Mucosa of gallbladder (tissue), 1 donor: ENCODE data around the gene CTIF. TPM values are rescaled to one million over a fixed set of nuclear protein-coding genes. Genes with fewer than 3 reads are reported as not detected.

Experiments
- DNase-seq: peaks from one replicate; pipeline ENCODE4 v3.0.0-alpha.2; 2020; ENCODE audit warnings: low spot score
- total RNA-seq: library from RNA; stranded (reverse); gene quantifications from one replicate; pipeline ENCODE4 v1.2.1, GENCODE V29; 2021
- donor health status: DM: no; HTN: no; CAD: no.

The CTIF gene
- total RNA-seq, 1 donor from 2014 or later, result 101 TPM

- DNase-seq, result no peak
Observed at GRCh38 chr18:48773821-48774220, 235.0 kb downstream of the CTIF start.

GRCh38 chr18:48774941-48775340 is 236.1 kb downstream of the CTIF start:
- no peak for DNase-seq

- no peak for DNase-seq
Observed at GRCh38 chr18:48775372-48776155, 236.7 kb downstream of the CTIF start.

- DNase-seq, result no peak
Observed at GRCh38 chr18:48776156-48776555, 237.3 kb downstream of the CTIF start.

- DNase-seq, result no peak
Observed at GRCh38 chr18:48776641-48777025, 237.8 kb downstream of the CTIF start.

GRCh38 chr18:48777026-48777743 is 238.4 kb downstream of the CTIF start:
- no peak for DNase-seq

GRCh38 chr18:48777744-48778116 is 238.9 kb downstream of the CTIF start:
- DNase-seq, result no peak

- DNase-seq, result no peak
Observed at GRCh38 chr18:48778344-48779011, 239.6 kb downstream of the CTIF start.

- no peak for DNase-seq
Observed at GRCh38 chr18:48779462-48779861, 240.6 kb downstream of the CTIF start.

GRCh38 chr18:48780201-48780912 is 241.5 kb downstream of the CTIF start:
- DNase-seq, result no peak

GRCh38 chr18:48780913-48781162 is 242.0 kb downstream of the CTIF start:
- DNase-seq, result no peak

- DNase-seq, result peak; percentile 74
Observed at GRCh38 chr18:48781163-48781987, 242.5 kb downstream of the CTIF start.

GRCh38 chr18:48781988-48782363 is 243.1 kb downstream of the CTIF start:
- DNase-seq, result no peak

GRCh38 chr18:48782381-48782861 is 243.6 kb downstream of the CTIF start:
- no peak for DNase-seq

GRCh38 chr18:48783616-48784520 is 245.0 kb downstream of the CTIF start:
- no peak for DNase-seq

- no peak for DNase-seq
Observed at GRCh38 chr18:48784656-48785055, 245.8 kb downstream of the CTIF start.

GRCh38 chr18:48785091-48785614 is 246.3 kb downstream of the CTIF start:
- no peak for DNase-seq

- DNase-seq, result no peak
Observed at GRCh38 chr18:48785736-48786454, 247.1 kb downstream of the CTIF start.

- no peak for DNase-seq
Observed at GRCh38 chr18:48786455-48787202, 247.8 kb downstream of the CTIF start.
